CD1c-positive myeloid dendritic cell (primary cell): Measurements from ENCODE around the gene KIAA0232.
"Not testable (repeated sequence)": the region's sequence is repeated elsewhere in the genome, so short reads cannot be mapped to it uniquely, and the experiment has no call there.

ENCODE experiments used
- DNase-seq: peaks from one replicate; pipeline ENCODE4 v3.0.0-alpha.2; 2016; ENCODE audit errors: extremely low spot score

KIAA0232 gene

GRCh38 chr4:6777636-6778281, 4.8 kb upstream of the KIAA0232 start:
- peak; percentile 49 for DNase-seq

- DNase-seq, result no peak
Measured at GRCh38 chr4:6778435-6778834, 4.1 kb upstream of the KIAA0232 start.

GRCh38 chr4:6779667-6780565, 2.6 kb upstream of the KIAA0232 start:
- no peak for DNase-seq

GRCh38 chr4:6781113-6781512, 1.4 kb upstream of the KIAA0232 start:
- DNase-seq, result no peak

GRCh38 chr4:6781561-6781960, 966 bp upstream of the KIAA0232 start:
- DNase-seq, result no peak

- no peak for DNase-seq
Measured at GRCh38 chr4:6782846-6783110, 251 bp downstream of the KIAA0232 start.

GRCh38 chr4:6783111-6783981, 819 bp downstream of the KIAA0232 start:
- DNase-seq, result peak; percentile 92

GRCh38 chr4:6785572-6785925, 3.0 kb downstream of the KIAA0232 start:
- DNase-seq, result no peak

GRCh38 chr4:6788123-6788522, 5.6 kb downstream of the KIAA0232 start:
- no peak for DNase-seq

GRCh38 chr4:6791245-6791644, 8.7 kb downstream of the KIAA0232 start:
- DNase-seq, result not testable (repeated sequence)

GRCh38 chr4:6791796-6792195, 9.3 kb downstream of the KIAA0232 start:
- not testable (repeated sequence) for DNase-seq

GRCh38 chr4:6794189-6794588, 11.7 kb downstream of the KIAA0232 start:
- no peak for DNase-seq

GRCh38 chr4:6795821-6796220, 13.3 kb downstream of the KIAA0232 start:
- no peak for DNase-seq

GRCh38 chr4:6797368-6797767, 14.8 kb downstream of the KIAA0232 start:
- not testable (repeated sequence) for DNase-seq

- no peak for DNase-seq
Measured at GRCh38 chr4:6799091-6799490, 16.6 kb downstream of the KIAA0232 start.

GRCh38 chr4:6802025-6802424, 19.5 kb downstream of the KIAA0232 start:
- no peak for DNase-seq

GRCh38 chr4:6802626-6803025, 20.1 kb downstream of the KIAA0232 start:
- no peak for DNase-seq

- no peak for DNase-seq
Measured at GRCh38 chr4:6803246-6803645, 20.7 kb downstream of the KIAA0232 start.

GRCh38 chr4:6804082-6804752, 21.7 kb downstream of the KIAA0232 start:
- no peak for DNase-seq

GRCh38 chr4:6806924-6807626, 24.5 kb downstream of the KIAA0232 start:
- DNase-seq, result peak; percentile 79

- no peak for DNase-seq
Measured at GRCh38 chr4:6808259-6808658, 25.7 kb downstream of the KIAA0232 start.
